ENCODE data around the gene AASDH. TPM values are rescaled to one million over a fixed set of nuclear protein-coding genes. Genes with fewer than 3 reads are reported as not detected.

The AASDH gene
- total RNA-seq, 1 donor from 2014 or later, result 8.1 TPM

- DNase-seq (ENCODE audit: low spot score), result no peak
- intact Hi-C loops (cut with DNase I), result no loop called here
These were observed 89.1 kb downstream of the AASDH start for GRCh38 chr4:56298236-56298635.

- DNase-seq (ENCODE audit: low spot score), result no peak
- intact Hi-C loops (cut with DNase I), result no loop called here
These were observed 89.5 kb downstream of the AASDH start for GRCh38 chr4:56297776-56298175.

- DNase-seq (ENCODE audit: low spot score), result no peak
- intact Hi-C loops (cut with DNase I), result no loop called here
These were observed 90.8 kb downstream of the AASDH start for GRCh38 chr4:56296526-56296925.

- no peak for DNase-seq (ENCODE audit: low spot score)
- intact Hi-C loops (cut with DNase I), result no loop called here
These were observed 94.2 kb downstream of the AASDH start for GRCh38 chr4:56293121-56293520.

GRCh38 chr4:56289934-56290333 is 97.4 kb downstream of the AASDH start:
- intact Hi-C loops (cut with DNase I), result no loop called here
- DNase-seq (ENCODE audit: low spot score), result no peak

- intact Hi-C loops (cut with DNase I), result no loop called here
- no peak for DNase-seq (ENCODE audit: low spot score)
These were observed 98.6 kb downstream of the AASDH start for GRCh38 chr4:56288663-56289062.

Other genes starting within 250 kb of the AASDH start
- 2.3 TPM for gene PPAT, start 48.1 kb upstream of the AASDH start, total RNA-seq
- 27.1 TPM for gene PAICS, start 48.8 kb upstream of the AASDH start, total RNA-seq
- gene SRP72, start 80.1 kb upstream of the AASDH start, total RNA-seq, result 43.4 TPM
- gene ARL9, start 118.3 kb upstream of the AASDH start, total RNA-seq, result not detected

Data from cardiac septum (tissue), 1 donor.